HCT116 (cell line): ENCODE measurements around the gene RNU6-7. TPM values are rescaled to one million over a fixed set of nuclear protein-coding genes. Genes with fewer than 3 reads are reported as not detected.

Source experiments
- ATAC-seq: fragments of 200-7000 bp; cut with Tn5 transposase; 2 replicates; pipeline ENCODE4 v1.9.1; 2020; ENCODE audit warnings: mild to moderate bottlenecking, moderate library complexity
- BruUV-seq: library from RNA; stranded (reverse); fragments of 400-500 nt; replicated peaks from 2 replicates; lab custom pipeline; 2021; lab: Mats Ljungman, UMichigan
- CTCF ChIA-PET: fragments of 300-600 bp; sonication (Branson Sonifier 250); formaldehyde crosslinking; loops from one replicate; lab custom pipeline; 2021; ENCODE audit warnings: antibody characterized with exemption; lab: Charles Lee
- POLR2A ChIA-PET: fragments of 300-600, 350-600 bp; sonication (Branson Sonifier 250); formaldehyde crosslinking; loops from one replicate; lab custom pipeline; 2021; ENCODE audit warnings: antibody characterized with exemption; lab: Charles Lee
- RAD21 ChIA-PET, 2 experiments: fragments of 300-600 bp; sonication (Branson Sonifier 250); formaldehyde crosslinking; loops; one replicate each; lab custom pipeline; 2023; ENCODE audit warnings: low total read pairs in 2 of 2; ENCODE audit not compliant: uncharacterized antibody in 2 of 2, unreplicated experiment in 2 of 2, low non-redundant PET in 1 of 2; lab: Charles Lee
- DNase-seq: peaks from one replicate; pipeline ENCODE4 v3.0.0-alpha.2; 2010; ENCODE audit warnings: low read depth, low spot score
- H2AFZ ChIP-seq: fragments of 200-600 bp; shearing (Covaris generic), sonication (generic); 2 replicates; pipeline ENCODE4 v1.6.1; 2017; ENCODE audit warnings: low read depth, mixed run types, mixed read lengths, antibody characterized with exemption, low read length; ENCODE audit not compliant: poor library complexity, severe bottlenecking
- H3K27ac ChIP-seq: 2 replicates; pipeline ENCODE4 v1.5.1; 2012; ENCODE audit warnings: low read depth, low read length
- H3K27me3 ChIP-seq: fragments of 200-600 bp; sonication (generic); 2 replicates; pipeline ENCODE4 v1.6.1; 2016; ENCODE audit warnings: mixed run types, low read length, mixed read lengths; ENCODE audit not compliant: insufficient read depth
- H3K36me3 ChIP-seq, 2 experiments: fragments of 200-500 bp in 1 of 2; fragments of 200-600 bp in 1 of 2; sonication (Bioruptor generic) in 1 of 2; sonication (generic) in 1 of 2; 2 replicates each; pipeline versions ENCODE4 v1.5.1 to v1.6.1; 2014 to 2016; ENCODE audit warnings: low read length in 2 of 2, inconsistent platforms in 1 of 2, mixed read lengths in 1 of 2, mixed run types in 1 of 2; ENCODE audit not compliant: insufficient read depth in 2 of 2, control insufficient read depth in 1 of 2
- H3K4me1 ChIP-seq, 2 experiments: fragments of 200-600 bp in 1 of 2; sonication (generic) in 1 of 2; 2 replicates each; pipeline versions ENCODE4 v1.5.1 to v1.6.1; 2012 to 2017; ENCODE audit warnings: low read length in 2 of 2, inconsistent platforms in 1 of 2, mild to moderate bottlenecking in 1 of 2, mixed read lengths in 1 of 2, mixed run types in 1 of 2, moderate library complexity in 1 of 2; ENCODE audit not compliant: insufficient read depth in 2 of 2, control insufficient read depth in 1 of 2
- H3K4me2 ChIP-seq: fragments of 200-600 bp; sonication (generic); 2 replicates; pipeline ENCODE4 v1.6.1; 2017; ENCODE audit warnings: mixed run types, low read length, mixed read lengths
- H3K4me3 ChIP-seq, 2 experiments: fragments of 200-600 bp in 1 of 2; sonication (generic) in 1 of 2; replicated peaks in 1 of 2; 2 replicates each; pipeline ENCODE4 v1.5.1; 2011 to 2016; ENCODE audit warnings: low read length in 2 of 2, control low read depth in 1 of 2, low read depth in 1 of 2, mild to moderate bottlenecking in 1 of 2, mixed read lengths in 1 of 2, mixed run types in 1 of 2
- H3K79me2 ChIP-seq: fragments of 200-600 bp; sonication (generic); 2 replicates; pipeline ENCODE4 v1.6.1; 2017; ENCODE audit warnings: mild to moderate bottlenecking, mixed run types, low read length, moderate library complexity, mixed read lengths; ENCODE audit not compliant: insufficient read depth
- H3K9ac ChIP-seq: fragments of 200-600 bp; sonication (generic); 2 replicates; pipeline ENCODE4 v1.6.1; 2016; ENCODE audit warnings: low read length, mixed read lengths
- H3K9me2 ChIP-seq: fragments of 200-600 bp; sonication (generic), shearing (Covaris generic); 2 replicates; pipeline ENCODE4 v1.6.1; 2017; ENCODE audit warnings: mixed run types, mild to moderate bottlenecking, moderate library complexity; ENCODE audit not compliant: insufficient read depth
- H3K9me3 ChIP-seq, 2 experiments: fragments of 200-500 bp in 1 of 2; fragments of 200-600 bp in 1 of 2; sonication (Bioruptor generic) in 1 of 2; sonication (generic) in 1 of 2; 2 replicates each; pipeline ENCODE4 v1.6.1; 2014 to 2017; ENCODE audit warnings: low read length in 2 of 2, mixed read lengths in 2 of 2, inconsistent platforms in 1 of 2, low read depth in 1 of 2, mild to moderate bottlenecking in 1 of 2, mixed run types in 1 of 2, moderate library complexity in 1 of 2; ENCODE audit not compliant: control insufficient read depth in 1 of 2, insufficient read depth in 1 of 2
- H4K20me1 ChIP-seq: fragments of 200-600 bp; sonication (generic), shearing (Covaris generic); 2 replicates; pipeline ENCODE4 v1.6.1; 2017; ENCODE audit warnings: mixed run types, mild to moderate bottlenecking, moderate library complexity; ENCODE audit not compliant: insufficient read depth
- CBX3 ChIP-seq: IDR thresholded peaks from 2 replicates; pipeline ENCODE4 v1.6.1; 2012; ENCODE audit warnings: low read depth
- EZH2phosphoT487 ChIP-seq: fragments of 200-600 bp; IDR thresholded peaks from 2 replicates; pipeline ENCODE4 v1.6.1; 2018; ENCODE audit warnings: antibody characterized with exemption, borderline replicate concordance
- POLR2A ChIP-seq: IDR thresholded peaks from 2 replicates; pipeline ENCODE4 v1.7.0; 2011; ENCODE audit warnings: borderline replicate concordance; ENCODE audit not compliant: insufficient read depth, insufficient read length; ENCODE audit errors: extremely low read depth
- POLR2AphosphoS5 ChIP-seq: IDR thresholded peaks from 2 replicates; pipeline ENCODE4 v1.6.1; 2011; ENCODE audit warnings: mild to moderate bottlenecking, low read depth, low read length, moderate library complexity
- SRF ChIP-seq: IDR thresholded peaks from 2 replicates; pipeline ENCODE4 v1.6.1; 2012; ENCODE audit warnings: low read depth
- ZFX ChIP-seq: fragments of 450-650 bp; IDR thresholded peaks from 2 replicates; pipeline ENCODE4 v1.6.1; 2017
- intact Hi-C: fragments of 100-400 bp; cut with micrococcal nuclease; formaldehyde crosslinking; loops from 2 replicates; pipeline ENCODE4 v1.10.0; 2022
- total RNA-seq: library from RNA; stranded (reverse); gene quantifications from one replicate; pipeline ENCODE4 v1.2.1, GENCODE V29; 2021; ENCODE audit not compliant: unreplicated experiment
- TF ChIP-seq, protein P1 (sequence below): IDR thresholded peaks from 2 replicates; pipeline ENCODE4 v1.6.1; 2011; ENCODE audit warnings: mild to moderate bottlenecking, low read length, moderate library complexity; ENCODE audit not compliant: insufficient replicate concordance; ENCODE audit errors: extremely low read depth
- TF ChIP-seq, protein P2 (sequence below): IDR thresholded peaks from 2 replicates; pipeline ENCODE4 v1.6.1; 2012

Gene RNU6-7
- total RNA-seq, 1 experiment from 2014 or later = not detected

DNA sequence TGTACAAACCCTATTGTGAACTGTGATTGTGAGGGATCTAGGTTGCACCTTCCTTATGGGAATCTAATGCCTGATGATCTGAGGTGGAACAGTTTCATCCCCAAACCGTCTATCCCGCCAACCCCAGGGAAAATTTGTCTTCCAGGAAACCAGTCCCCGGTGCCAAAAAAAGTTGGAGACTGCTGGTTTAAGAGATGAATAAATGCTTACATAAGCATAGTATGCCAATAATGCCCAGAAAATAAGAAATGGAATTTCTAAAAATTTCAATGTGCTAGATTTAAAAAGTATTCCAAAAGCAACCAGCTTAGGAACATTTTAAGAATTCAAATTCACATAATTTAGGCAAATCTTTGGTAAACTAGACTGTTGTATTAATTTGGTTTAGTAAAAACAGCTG is 6.6 kb downstream of the RNU6-7 start (continued):
- TF ChIP-seq, protein P1, sequence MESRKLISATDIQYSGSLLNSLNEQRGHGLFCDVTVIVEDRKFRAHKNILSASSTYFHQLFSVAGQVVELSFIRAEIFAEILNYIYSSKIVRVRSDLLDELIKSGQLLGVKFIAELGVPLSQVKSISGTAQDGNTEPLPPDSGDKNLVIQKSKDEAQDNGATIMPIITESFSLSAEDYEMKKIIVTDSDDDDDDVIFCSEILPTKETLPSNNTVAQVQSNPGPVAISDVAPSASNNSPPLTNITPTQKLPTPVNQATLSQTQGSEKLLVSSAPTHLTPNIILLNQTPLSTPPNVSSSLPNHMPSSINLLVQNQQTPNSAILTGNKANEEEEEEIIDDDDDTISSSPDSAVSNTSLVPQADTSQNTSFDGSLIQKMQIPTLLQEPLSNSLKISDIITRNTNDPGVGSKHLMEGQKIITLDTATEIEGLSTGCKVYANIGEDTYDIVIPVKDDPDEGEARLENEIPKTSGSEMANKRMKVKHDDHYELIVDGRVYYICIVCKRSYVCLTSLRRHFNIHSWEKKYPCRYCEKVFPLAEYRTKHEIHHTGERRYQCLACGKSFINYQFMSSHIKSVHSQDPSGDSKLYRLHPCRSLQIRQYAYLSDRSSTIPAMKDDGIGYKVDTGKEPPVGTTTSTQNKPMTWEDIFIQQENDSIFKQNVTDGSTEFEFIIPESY = no peak
- no peak for TF ChIP-seq SRF
- TF ChIP-seq CBX3 = no peak
- TF ChIP-seq, protein P2, sequence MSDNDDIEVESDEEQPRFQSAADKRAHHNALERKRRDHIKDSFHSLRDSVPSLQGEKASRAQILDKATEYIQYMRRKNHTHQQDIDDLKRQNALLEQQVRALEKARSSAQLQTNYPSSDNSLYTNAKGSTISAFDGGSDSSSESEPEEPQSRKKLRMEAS = no peak

DNA sequence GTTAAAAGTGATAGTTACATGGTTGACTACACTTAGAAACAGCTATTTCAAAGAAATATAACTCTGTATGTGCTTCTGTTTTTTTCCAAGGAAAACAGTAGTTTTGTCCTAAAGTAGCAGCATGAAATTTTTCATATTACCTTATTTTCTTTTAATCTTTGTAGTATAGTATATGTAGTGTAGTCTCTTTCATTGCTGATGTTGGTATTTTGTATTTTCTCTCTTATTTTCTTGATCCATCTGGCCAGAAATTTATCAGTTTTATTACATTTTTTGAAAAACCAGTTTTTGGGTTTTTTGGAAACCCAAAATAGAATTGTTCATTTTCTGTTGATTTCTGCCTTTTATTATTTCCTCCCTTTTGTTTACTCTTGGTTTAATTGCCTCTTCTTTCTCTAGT is 7.6 kb downstream of the RNU6-7 start:
- CTCF ChIA-PET = no interaction called here
- H3K36me3 ChIP-seq = no peaks in the 10 kb centered on the region; a peak in 1 of 4 replicates
- H2AFZ ChIP-seq = no peak overlapping the region
- no peak overlapping the region for H3K4me3 ChIP-seq
- intact Hi-C loops = no loop called here
- DNase-seq = no peak
- TF ChIP-seq POLR2AphosphoS5 (no peak), CBX3 (no peak), ZFX (no peak), EZH2phosphoT487 (no peak), POLR2A (no peak)
- peaks cover 22 to 36% of the 10 kb centered on the region in 2 experiments for H3K4me1 ChIP-seq
- no peaks in the 10 kb centered on the region for H4K20me1 ChIP-seq
- no TSS peak for BruUV-seq
- no peaks in the 10 kb centered on the region for H3K9me3 ChIP-seq
- no peaks in the 10 kb centered on the region for H3K27me3 ChIP-seq
- no peak overlapping the region for H3K4me2 ChIP-seq
- POLR2A ChIA-PET = no interaction called here
- no peak overlapping the region for H3K9ac ChIP-seq
- H3K79me2 ChIP-seq = no peaks in the 10 kb centered on the region
- H3K27ac ChIP-seq = no peak overlapping the region
- RAD21 ChIA-PET = no interaction called here
- no peak for ATAC-seq
- H3K9me2 ChIP-seq = no peaks in the 10 kb centered on the region; the same call in 1 of the 2 replicates
